ENCODE results near the gene CHST7. TPM values are rescaled to one million over a fixed set of nuclear protein-coding genes. Genes with fewer than 3 reads are reported as not detected.

Gene CHST7
- total RNA-seq, 1 experiment from 2014 or later: 17.1 TPM

- peaks cover 0 to 2% of the 10 kb centered on the region in 2 experiments; a peak in 1 of 4 replicates for H3K4me1 Mint-ChIP-seq
- no CpG with 5 or more reads among the region's 3 CpGs for WGBS (ENCODE audit: extremely low coverage, insufficient read length, low lambda C conversion rate)
- no peaks in the 10 kb centered on the region for H3K27me3 Mint-ChIP-seq (ENCODE audit: low read depth)
Observed at GRCh38 chrX:46531442-46531841, 42.1 kb upstream of the CHST7 start.

More at GRCh38 chrX:46531442-46531841, 42.1 kb upstream of the CHST7 start:
- Histone ChIP-seq H3K56ac (ENCODE audit: insufficient read length, low read depth, low read length) (no peak overlapping the region), H4K8ac (replicated peaks; ENCODE audit: insufficient read length, low read depth, low read length) (no peak overlapping the region), H3K79me2 (ENCODE audit: insufficient read depth, low read length) (no peaks in the 10 kb centered on the region), H3K18ac (ENCODE audit: insufficient read length, low read depth, low read length) (no peak overlapping the region), H3T11ph (ENCODE audit: low read length) (no peak overlapping the region), H4K91ac (ENCODE audit: insufficient read length, low read depth, low read length) (no peak overlapping the region), H3K4me1 (ENCODE audit: insufficient read depth, low read length) (no peaks in the 10 kb centered on the region), H2BK5ac (ENCODE audit: insufficient read length, low read length) (no peak overlapping the region), H3K4ac (ENCODE audit: low read depth, low read length) (no peak overlapping the region), H4K20me1 (ENCODE audit: control insufficient read depth, insufficient read depth, insufficient read length) (no peaks in the 10 kb centered on the region), H3K4me2 (ENCODE audit: insufficient read depth, insufficient read length, low read length) (no peak overlapping the region), H3K23ac (ENCODE audit: insufficient read length, low read depth, low read length) (no peak overlapping the region), H3K23me2 (ENCODE audit: insufficient read length, low read depth, low read length, poor library complexity, severe bottlenecking) (no peaks in the 10 kb centered on the region), H3K79me1 (ENCODE audit: insufficient read depth, low read depth, low read length, poor library complexity, severe bottlenecking) (no peaks in the 10 kb centered on the region), H3K27me3 (ENCODE audit: insufficient read depth, low read length) (no peaks in the 10 kb centered on the region), H4K5ac (ENCODE audit: insufficient read length, low read depth, low read length) (no peak overlapping the region), H2AFZ (ENCODE audit: low read length) (no peak overlapping the region), H3K27ac (ENCODE audit: insufficient read length, low read depth, low read length) (no peak overlapping the region), H2AK5ac (ENCODE audit: insufficient read length, low read length) (no peak overlapping the region), H3K9me3 (ENCODE audit: control insufficient read depth, low read depth, low read length) (no peaks in the 10 kb centered on the region), H2BK120ac (ENCODE audit: low read depth, low read length, poor library complexity, severe bottlenecking) (no peak overlapping the region), H2BK12ac (ENCODE audit: insufficient read length, low read depth, low read length) (no peak overlapping the region), H3K14ac (ENCODE audit: insufficient read depth, low read length) (no peak overlapping the region), H2BK20ac (ENCODE audit: low read depth, low read length, poor library complexity, severe bottlenecking) (no peak overlapping the region), H2BK15ac (ENCODE audit: low read depth, low read length) (no peak overlapping the region), H3K9ac (ENCODE audit: extremely low read depth, insufficient read length, low read length) (no peak overlapping the region)
- Mint-ChIP-seq H3K36me3 (ENCODE audit: insufficient read depth in 1 of 3, low read depth in 3 of 3) (peaks cover 7 to 26% (median 17%) of the 10 kb centered on the region in 3 experiments), H3K9me3 (peaks cover 50 to 65% of the 10 kb centered on the region in 2 experiments), H3K27ac (no peak overlapping the region), H3K4me3 (no peak overlapping the region)
- DNase-seq: no peak
- TF ChIP-seq CTCF (conservative IDR thresholded peaks at IDR 0.05): no peak

Measured in H9 (cell line).